ENCODE results near the gene ZFAND2A. TPM values are rescaled to one million over a fixed set of nuclear protein-coding genes. Genes with fewer than 3 reads are reported as not detected.

Gene ZFAND2A
- polyA plus RNA-seq, 3 donors: 30.6 to 126 (median 35.1) TPM

GRCh38 chr7:1121476-1121875 is 38.5 kb downstream of the ZFAND2A start:
- Mint-ChIP-seq H3K36me3 (no peaks in the 10 kb centered on the region), H3K9me3 (peaks cover 0 to 6% (median 0%) of the 10 kb centered on the region in 7 donors), H3K27ac (no peak overlapping the region), H3K4me1 (peaks cover 6% of the 10 kb centered on the region), H3K4me3 (no peak overlapping the region), H3K27me3 (ENCODE audit: low read depth in 3 of 3) (peaks cover 0 to 3% (median 1%) of the 10 kb centered on the region in 3 donors)
- 95% methylated on average over 12 of the region's 14 CpGs for WGBS (ENCODE audit: insufficient coverage)
- intact Hi-C loops (cut with micrococcal nuclease): no loop called here
- Histone ChIP-seq H3K27me3 (ENCODE audit: control insufficient read depth in 2 of 2, insufficient read depth in 2 of 2, low read length in 2 of 2) (no peaks in the 10 kb centered on the region), H4K20me1 (ENCODE audit: insufficient read depth, low read length) (no peaks in the 10 kb centered on the region), H3K79me2 (ENCODE audit: insufficient read depth, low read length) (no peaks in the 10 kb centered on the region), H3K4me3 (replicated peaks in 1 of 3; ENCODE audit: low read depth in 2 of 3, low read length in 3 of 3) (no peak overlapping the region), H2AFZ (ENCODE audit: insufficient read depth, low read depth, low read length, poor library complexity, severe bottlenecking) (no peak overlapping the region), H3K9ac (ENCODE audit: insufficient read depth, low read length, poor library complexity, severe bottlenecking) (no peak overlapping the region), H3K27ac (ENCODE audit: low read depth in 1 of 2, low read length in 2 of 2) (no peak overlapping the region), H3K4me2 (replicated peaks; ENCODE audit: extremely low read depth, low read length, poor library complexity, severe bottlenecking) (no peak overlapping the region), H3K36me3 (replicated peaks in 1 of 2; ENCODE audit: control insufficient read depth in 1 of 2, insufficient read depth in 2 of 2, low read length in 2 of 2) (no peaks in the 10 kb centered on the region), H3K4me1 (ENCODE audit: control insufficient read depth in 1 of 2, insufficient read depth in 2 of 2, low read length in 2 of 2) (peaks cover 0 to 4% of the 10 kb centered on the region in 2 donors), H3K9me3 (replicated peaks in 1 of 2; ENCODE audit: control insufficient read depth in 1 of 2, insufficient read depth in 1 of 2, low read length in 2 of 2) (no peaks in the 10 kb centered on the region)
- TF ChIP-seq CTCF (IDR thresholded peaks at IDR 0.05): no peak
- DNase-seq: no peak

GRCh38 chr7:1120791-1121190 is 39.2 kb downstream of the ZFAND2A start:
- intact Hi-C loops (cut with micrococcal nuclease): no loop called here
- Mint-ChIP-seq H3K27me3 (ENCODE audit: low read depth in 3 of 3) (peaks cover 0 to 3% (median 1%) of the 10 kb centered on the region in 3 donors), H3K36me3 (no peaks in the 10 kb centered on the region), H3K4me3 (no peak overlapping the region), H3K9me3 (peaks cover 2 to 11% (median 5%) of the 10 kb centered on the region in 7 donors), H3K27ac (peak overlapping the region in 1 of 7 donors; percentile 35), H3K4me1 (peaks cover 6% of the 10 kb centered on the region)
- Histone ChIP-seq H4K20me1 (ENCODE audit: insufficient read depth, low read length) (no peaks in the 10 kb centered on the region), H3K27ac (ENCODE audit: low read depth in 1 of 2, low read length in 2 of 2) (no peak overlapping the region), H3K4me2 (replicated peaks; ENCODE audit: extremely low read depth, low read length, poor library complexity, severe bottlenecking) (no peak overlapping the region), H3K79me2 (ENCODE audit: insufficient read depth, low read length) (no peaks in the 10 kb centered on the region), H3K9me3 (replicated peaks in 1 of 2; ENCODE audit: control insufficient read depth in 1 of 2, insufficient read depth in 1 of 2, low read length in 2 of 2) (no peaks in the 10 kb centered on the region), H3K36me3 (replicated peaks in 1 of 2; ENCODE audit: control insufficient read depth in 1 of 2, insufficient read depth in 2 of 2, low read length in 2 of 2) (no peaks in the 10 kb centered on the region), H3K4me3 (replicated peaks in 1 of 3; ENCODE audit: low read depth in 2 of 3, low read length in 3 of 3) (no peak overlapping the region), H2AFZ (ENCODE audit: insufficient read depth, low read depth, low read length, poor library complexity, severe bottlenecking) (no peak overlapping the region), H3K27me3 (ENCODE audit: control insufficient read depth in 2 of 2, insufficient read depth in 2 of 2, low read length in 2 of 2) (no peaks in the 10 kb centered on the region), H3K4me1 (ENCODE audit: control insufficient read depth in 1 of 2, insufficient read depth in 2 of 2, low read length in 2 of 2) (peaks cover 0 to 4% of the 10 kb centered on the region in 2 donors), H3K9ac (ENCODE audit: insufficient read depth, low read length, poor library complexity, severe bottlenecking) (no peak overlapping the region)
- 97% methylated on average over 21 of the region's 22 CpGs for WGBS (ENCODE audit: insufficient coverage)
- TF ChIP-seq CTCF (IDR thresholded peaks at IDR 0.05): no peak
- no peak for DNase-seq
